NCI-H345 treated with DMSO at 0.1 percent for 48 hours (cell line): ENCODE measurements around the gene ENTPD5.
"Not testable (repeated sequence)": the region's sequence is repeated elsewhere in the genome, so short reads cannot be mapped to it uniquely, and the experiment has no call there.

ENCODE experiments used
- DNase-seq: peaks from one replicate; lab custom pipeline; 2025; ENCODE audit not compliant: unreplicated experiment; lab: John Stamatoyannopoulos, UW

The ENTPD5 gene

GRCh38 chr14:73945159-73945670 lies 73.9 kb downstream of the ENTPD5 start:
- no peak for DNase-seq

- no peak for DNase-seq
Measured at GRCh38 chr14:73944432-73945158, 74.5 kb downstream of the ENTPD5 start.

- DNase-seq: no peak
Measured at GRCh38 chr14:73943083-73943482, 76.0 kb downstream of the ENTPD5 start.

GRCh38 chr14:73942180-73942579 lies 76.9 kb downstream of the ENTPD5 start:
- no peak for DNase-seq

GRCh38 chr14:73937012-73937411 lies 82.1 kb downstream of the ENTPD5 start:
- DNase-seq: no peak

GRCh38 chr14:73936548-73936947 lies 82.5 kb downstream of the ENTPD5 start:
- DNase-seq: no peak

- DNase-seq: no peak
Measured at GRCh38 chr14:73935666-73936065, 83.4 kb downstream of the ENTPD5 start.

- no peak for DNase-seq
Measured at GRCh38 chr14:73924337-73924736, 94.8 kb downstream of the ENTPD5 start.

- not testable (repeated sequence) for DNase-seq
Measured at GRCh38 chr14:73919457-73919856, 99.6 kb downstream of the ENTPD5 start.

- no peak for DNase-seq
Measured at GRCh38 chr14:73916324-73916723, 102.8 kb downstream of the ENTPD5 start.

GRCh38 chr14:73913256-73913655 lies 105.8 kb downstream of the ENTPD5 start:
- DNase-seq: no peak

GRCh38 chr14:73909681-73910080 lies 109.4 kb downstream of the ENTPD5 start:
- no peak for DNase-seq
